A204.1 (cell line): ENCODE measurements around the gene RUNX2.

Source experiments
- FAIRE-seq: peaks from 2 replicates; lab custom pipeline; 2012; peaks lifted over from hg19 to GRCh38; lab: Jason Lieb, UNC

The RUNX2 gene

GRCh38 chr6:45625191-45625664, 297.1 kb downstream of the RUNX2 start:
- no peak for FAIRE-seq

GRCh38 chr6:45626087-45626891, 298.2 kb downstream of the RUNX2 start:
- FAIRE-seq = no peak

- no peak for FAIRE-seq
Measured at GRCh38 chr6:45630314-45630713, 302.2 kb downstream of the RUNX2 start.

GRCh38 chr6:45630801-45631200, 302.7 kb downstream of the RUNX2 start:
- FAIRE-seq = no peak

- no peak for FAIRE-seq
Measured at GRCh38 chr6:45631396-45631795, 303.3 kb downstream of the RUNX2 start.

GRCh38 chr6:45633272-45633908, 305.3 kb downstream of the RUNX2 start:
- no peak for FAIRE-seq

- FAIRE-seq = no peak
Measured at GRCh38 chr6:45634231-45634630, 306.1 kb downstream of the RUNX2 start.

- FAIRE-seq = no peak
Measured at GRCh38 chr6:45635284-45635867, 307.2 kb downstream of the RUNX2 start.

GRCh38 chr6:45637056-45637455, 308.9 kb downstream of the RUNX2 start:
- FAIRE-seq = no peak

- FAIRE-seq = no peak
Measured at GRCh38 chr6:45637611-45638257, 309.6 kb downstream of the RUNX2 start.

- no peak for FAIRE-seq
Measured at GRCh38 chr6:45640081-45640491, 312.0 kb downstream of the RUNX2 start.

GRCh38 chr6:45640811-45641210, 312.7 kb downstream of the RUNX2 start:
- FAIRE-seq = no peak

GRCh38 chr6:45642331-45643125, 314.4 kb downstream of the RUNX2 start:
- FAIRE-seq = no peak

GRCh38 chr6:45643126-45643525, 315.0 kb downstream of the RUNX2 start:
- no peak for FAIRE-seq

GRCh38 chr6:45644720-45645119, 316.6 kb downstream of the RUNX2 start:
- FAIRE-seq = no peak

- no peak for FAIRE-seq
Measured at GRCh38 chr6:45645302-45645701, 317.2 kb downstream of the RUNX2 start.

GRCh38 chr6:45647341-45648261, 319.5 kb downstream of the RUNX2 start:
- no peak for FAIRE-seq

- no peak for FAIRE-seq
Measured at GRCh38 chr6:45648262-45648620, 320.1 kb downstream of the RUNX2 start.

- FAIRE-seq = no peak
Measured at GRCh38 chr6:45650524-45651135, 322.5 kb downstream of the RUNX2 start.

- FAIRE-seq = no peak
Measured at GRCh38 chr6:45651301-45651700, 323.2 kb downstream of the RUNX2 start.

- no peak for FAIRE-seq
Measured at GRCh38 chr6:45652416-45652815, 324.3 kb downstream of the RUNX2 start.
